ENCODE data around the gene PEAK1. TPM values are rescaled to one million over a fixed set of nuclear protein-coding genes. Genes with fewer than 3 reads are reported as not detected.

Gene PEAK1
- total RNA-seq, 2 experiments from 2014 or later, result 6.0 to 10.8 TPM

GRCh38 chr15:77097248-77097721, 322.6 kb downstream of the PEAK1 start:
- intact Hi-C loops (cut with micrococcal nuclease; ENCODE audit: unreplicated experiment), result no loop called here
- Histone ChIP-seq H3K36me3 (ENCODE audit: insufficient read depth, low read length) (no peaks in the 10 kb centered on the region), H3K4me3 (ENCODE audit: low read depth, low read length, poor library complexity, severe bottlenecking) (no peak overlapping the region), H3K79me2 (ENCODE audit: insufficient read depth, low read depth, low read length) (no peaks in the 10 kb centered on the region), H3K9me2 (ENCODE audit: insufficient read depth, low read length) (no peaks in the 10 kb centered on the region), H3K9me3 (ENCODE audit: low read length) (no peaks in the 10 kb centered on the region), H4K20me1 (ENCODE audit: insufficient read depth, low read length) (no peaks in the 10 kb centered on the region), H3K27ac (ENCODE audit: low read depth, low read length, poor library complexity, severe bottlenecking) (no peak overlapping the region), H3K4me2 (ENCODE audit: low read length) (no peak overlapping the region), H2AFZ (ENCODE audit: low read length) (no peak overlapping the region), H3K4me1 (ENCODE audit: insufficient read depth, low read length, poor library complexity, severe bottlenecking) (no peaks in the 10 kb centered on the region)
- no peak for TF ChIP-seq EZH2phosphoT487 (IDR thresholded peaks at IDR 0.05; ENCODE audit: borderline replicate concordance, low read depth, low read length)
- TF ChIP-seq, protein P1, sequence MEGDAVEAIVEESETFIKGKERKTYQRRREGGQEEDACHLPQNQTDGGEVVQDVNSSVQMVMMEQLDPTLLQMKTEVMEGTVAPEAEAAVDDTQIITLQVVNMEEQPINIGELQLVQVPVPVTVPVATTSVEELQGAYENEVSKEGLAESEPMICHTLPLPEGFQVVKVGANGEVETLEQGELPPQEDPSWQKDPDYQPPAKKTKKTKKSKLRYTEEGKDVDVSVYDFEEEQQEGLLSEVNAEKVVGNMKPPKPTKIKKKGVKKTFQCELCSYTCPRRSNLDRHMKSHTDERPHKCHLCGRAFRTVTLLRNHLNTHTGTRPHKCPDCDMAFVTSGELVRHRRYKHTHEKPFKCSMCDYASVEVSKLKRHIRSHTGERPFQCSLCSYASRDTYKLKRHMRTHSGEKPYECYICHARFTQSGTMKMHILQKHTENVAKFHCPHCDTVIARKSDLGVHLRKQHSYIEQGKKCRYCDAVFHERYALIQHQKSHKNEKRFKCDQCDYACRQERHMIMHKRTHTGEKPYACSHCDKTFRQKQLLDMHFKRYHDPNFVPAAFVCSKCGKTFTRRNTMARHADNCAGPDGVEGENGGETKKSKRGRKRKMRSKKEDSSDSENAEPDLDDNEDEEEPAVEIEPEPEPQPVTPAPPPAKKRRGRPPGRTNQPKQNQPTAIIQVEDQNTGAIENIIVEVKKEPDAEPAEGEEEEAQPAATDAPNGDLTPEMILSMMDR (conservative IDR thresholded peaks at IDR 0.05; ENCODE audit: low read length), result no peak
- POLR2A ChIA-PET, result no interaction called here
- CTCF ChIA-PET (ENCODE audit: unreplicated experiment), result no interaction called here
- BruUV-seq (replicated peaks), result no TSS peak
- DNase-seq (ENCODE audit: low spot score), result no peak

GRCh38 chr15:77096541-77096940, 323.4 kb downstream of the PEAK1 start:
- Histone ChIP-seq H4K20me1 (ENCODE audit: insufficient read depth, low read length) (no peaks in the 10 kb centered on the region), H3K79me2 (ENCODE audit: insufficient read depth, low read depth, low read length) (no peaks in the 10 kb centered on the region), H3K27ac (ENCODE audit: low read depth, low read length, poor library complexity, severe bottlenecking) (no peak overlapping the region), H3K9me3 (ENCODE audit: low read length) (no peaks in the 10 kb centered on the region), H3K4me2 (ENCODE audit: low read length) (no peak overlapping the region), H2AFZ (ENCODE audit: low read length) (no peak overlapping the region), H3K4me3 (ENCODE audit: low read depth, low read length, poor library complexity, severe bottlenecking) (no peak overlapping the region), H3K36me3 (ENCODE audit: insufficient read depth, low read length) (no peaks in the 10 kb centered on the region), H3K9me2 (ENCODE audit: insufficient read depth, low read length) (no peaks in the 10 kb centered on the region), H3K4me1 (ENCODE audit: insufficient read depth, low read length, poor library complexity, severe bottlenecking) (no peaks in the 10 kb centered on the region)
- POLR2A ChIA-PET, result no interaction called here
- no peak for DNase-seq (ENCODE audit: low spot score)
- no TSS peak for BruUV-seq (replicated peaks)
- no peak for TF ChIP-seq EZH2phosphoT487 (IDR thresholded peaks at IDR 0.05; ENCODE audit: borderline replicate concordance, low read depth, low read length)
- TF ChIP-seq, protein P1 (conservative IDR thresholded peaks at IDR 0.05; ENCODE audit: low read length), result no peak
- intact Hi-C loops (cut with micrococcal nuclease; ENCODE audit: unreplicated experiment), result no loop called here
- CTCF ChIA-PET (ENCODE audit: unreplicated experiment), result no interaction called here

DNA sequence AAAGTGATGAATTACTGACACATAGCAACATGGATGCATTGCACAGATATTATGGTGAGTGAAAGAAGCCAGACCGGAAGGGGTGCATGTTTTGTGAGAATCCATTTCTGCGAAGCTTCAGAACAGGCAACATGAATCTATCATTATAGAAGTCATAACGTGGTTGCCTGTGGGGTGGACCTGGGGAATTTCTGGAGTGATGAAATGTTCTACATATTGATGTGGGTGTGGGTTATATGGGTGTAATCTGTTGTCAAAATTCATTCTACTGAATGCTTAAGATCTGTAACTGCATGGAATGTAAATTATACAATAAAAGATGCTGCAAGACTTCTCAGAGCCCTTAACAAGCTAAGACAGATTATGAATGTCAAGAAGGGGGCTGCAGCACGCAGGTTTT, 323.8 kb downstream of the PEAK1 start:
- no peaks in the 10 kb centered on the region for H3K79me2 ChIP-seq (ENCODE audit: insufficient read depth, low read depth, low read length)
- H2AFZ ChIP-seq (ENCODE audit: low read length), result no peak overlapping the region
- H3K4me2 ChIP-seq (ENCODE audit: low read length), result no peak overlapping the region
- no peak for DNase-seq (ENCODE audit: low spot score)
- TF ChIP-seq, protein P1 (conservative IDR thresholded peaks at IDR 0.05; ENCODE audit: low read length), result no peak
- TF ChIP-seq EZH2phosphoT487 (IDR thresholded peaks at IDR 0.05; ENCODE audit: borderline replicate concordance, low read depth, low read length), result no peak
- intact Hi-C loops (cut with micrococcal nuclease; ENCODE audit: unreplicated experiment), result no loop called here
- H3K27ac ChIP-seq (ENCODE audit: low read depth, low read length, poor library complexity, severe bottlenecking), result no peak overlapping the region
- no TSS peak for BruUV-seq (replicated peaks)
- H3K4me1 ChIP-seq (ENCODE audit: insufficient read depth, low read length, poor library complexity, severe bottlenecking), result no peaks in the 10 kb centered on the region
- H3K9me3 ChIP-seq (ENCODE audit: low read length), result no peaks in the 10 kb centered on the region
- CTCF ChIA-PET (ENCODE audit: unreplicated experiment), result no interaction called here
- H4K20me1 ChIP-seq (ENCODE audit: insufficient read depth, low read length), result no peaks in the 10 kb centered on the region
- POLR2A ChIA-PET, result no interaction called here
- no peak overlapping the region for H3K4me3 ChIP-seq (ENCODE audit: low read depth, low read length, poor library complexity, severe bottlenecking)
- H3K36me3 ChIP-seq (ENCODE audit: insufficient read depth, low read length), result no peaks in the 10 kb centered on the region
- no peaks in the 10 kb centered on the region for H3K9me2 ChIP-seq (ENCODE audit: insufficient read depth, low read length)

Data from OCI-LY7 (cell line).